HCEC 1CT (cell line): Measurements from ENCODE around the gene TEX36.
"Not testable (repeated sequence)": the region's sequence is repeated elsewhere in the genome, so short reads cannot be mapped to it uniquely, and the experiment has no call there.

ENCODE experiments used
- DNase-seq: peaks from one replicate; pipeline ENCODE4 v3.0.0-alpha.2; 2017

TEX36 gene

GRCh38 chr10:125683063-125683462 lies at the start of gene TEX36:
TEX36 (minus strand) TSS chr10:125683163; CDS start chr10:125682989, 174 bp downstream.
- no peak for DNase-seq

DNA sequence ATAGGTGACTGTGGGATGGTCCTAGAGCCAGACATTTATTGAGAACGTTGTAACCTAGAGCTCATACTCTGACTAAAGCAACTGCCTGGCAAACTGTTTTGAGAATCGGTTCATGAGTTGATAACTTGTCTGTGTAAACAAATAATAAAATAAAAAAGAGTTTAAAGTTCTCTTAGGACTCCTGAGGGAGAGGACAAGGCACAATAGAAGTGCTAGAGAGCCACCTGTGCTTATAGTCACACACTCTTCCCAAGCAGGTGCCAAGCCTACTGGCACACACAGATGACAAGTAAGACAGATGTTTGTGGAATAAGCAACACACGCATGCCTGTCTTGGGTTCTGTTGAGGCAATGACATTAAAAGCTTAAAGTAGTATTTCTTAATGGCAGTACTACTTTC lies 44.5 kb upstream of the TEX36 start:
- DNase-seq = no peak

- no peak for DNase-seq
These were observed 44.0 kb upstream of the TEX36 start for GRCh38 chr10:125726914-125727313.

GRCh38 chr10:125722811-125723210 lies 39.8 kb upstream of the TEX36 start:
- DNase-seq = no peak

- no peak for DNase-seq
These were observed 38.1 kb upstream of the TEX36 start for GRCh38 chr10:125721035-125721434.

DNA sequence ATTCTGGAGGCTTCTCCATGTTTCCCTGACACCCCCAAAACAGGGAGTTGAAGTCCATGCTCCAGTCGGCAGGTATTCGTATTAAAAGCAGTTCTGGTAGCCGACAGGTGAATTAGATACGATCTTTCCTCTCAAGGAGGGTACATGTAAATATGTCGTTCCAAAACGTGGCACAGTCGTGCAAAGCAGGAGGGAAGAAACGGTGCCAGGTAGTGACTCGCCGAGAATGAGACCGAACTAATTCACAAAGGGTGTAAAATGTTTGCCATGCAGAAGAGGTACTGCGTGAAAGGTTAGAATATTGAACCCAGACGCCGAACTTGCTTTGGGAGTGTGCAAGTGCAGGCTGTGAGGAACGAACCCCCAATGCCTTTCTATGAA lies 37.0 kb upstream of the TEX36 start:
- DNase-seq = no peak

GRCh38 chr10:125719173-125720001 lies 36.4 kb upstream of the TEX36 start, which contains the start of gene EDRF1:
EDRF1 (plus strand) TSS chr10:125719709; CDS start chr10:125719808, 99 bp downstream.
- peak; percentile 99 for DNase-seq

DNA sequence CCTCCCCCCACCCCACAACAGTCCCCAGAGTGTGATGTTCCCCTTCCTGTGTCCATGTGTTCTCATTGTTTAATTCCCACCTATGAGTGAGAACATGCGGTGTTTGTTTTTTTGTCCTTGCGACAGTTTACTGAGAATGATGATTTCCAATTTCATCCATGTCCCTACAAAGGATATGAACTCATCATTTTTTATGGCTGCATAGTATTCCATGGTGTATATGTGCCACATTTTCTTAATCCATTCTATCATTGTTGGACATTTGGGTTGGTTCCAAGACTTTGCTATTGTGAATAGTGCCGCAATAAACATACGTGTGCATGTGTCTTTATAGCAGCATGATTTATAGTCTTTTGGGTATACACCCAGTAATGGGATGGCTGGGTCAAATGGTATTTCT lies 31.8 kb upstream of the TEX36 start:
- DNase-seq = not testable (repeated sequence)

- no peak for DNase-seq
These were observed 28.3 kb upstream of the TEX36 start for GRCh38 chr10:125711110-125711750.

DNA sequence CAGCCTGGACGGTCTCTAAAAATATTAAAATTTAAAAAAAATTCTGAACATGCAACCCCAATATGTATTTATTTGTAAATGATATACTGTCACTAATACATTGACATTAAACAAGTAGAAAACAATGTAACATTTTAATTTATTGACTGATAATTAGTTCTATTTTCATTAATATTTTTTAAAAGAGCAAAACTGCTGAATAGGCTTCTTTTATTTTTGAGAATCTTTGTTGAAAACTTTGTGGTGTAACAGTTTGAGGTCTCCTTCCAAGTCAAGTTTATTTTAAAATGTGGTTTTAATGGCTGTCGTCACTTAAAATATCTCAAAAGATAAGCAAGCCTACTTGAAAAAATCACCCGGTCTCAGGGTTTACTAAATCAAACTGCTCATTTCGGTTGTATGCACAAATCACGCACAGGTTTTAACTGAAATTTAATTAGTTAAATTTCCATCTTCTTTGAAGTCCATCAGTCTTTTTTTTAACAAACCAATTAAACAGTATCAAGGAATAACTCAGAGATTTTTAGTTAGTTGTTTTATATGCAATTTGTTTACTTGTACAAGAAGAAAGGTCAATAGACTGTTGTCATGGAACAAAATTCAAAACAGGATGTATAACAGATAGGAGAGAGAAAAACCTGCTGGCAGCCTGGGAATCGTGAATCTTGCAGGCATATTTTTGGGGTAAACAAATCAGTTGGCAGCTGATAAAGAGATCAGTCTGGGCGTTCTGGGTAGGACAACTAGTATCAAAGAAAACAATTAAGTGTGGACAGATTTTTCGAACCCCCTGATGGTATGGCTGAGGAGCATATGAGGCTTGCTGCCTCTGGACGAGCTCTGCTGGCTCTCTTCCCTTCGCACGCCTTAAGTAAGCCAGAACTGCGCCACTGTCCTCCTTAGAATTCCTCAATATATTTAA lies 26.9 kb upstream of the TEX36 start:
- no peak for DNase-seq

- DNase-seq = no peak
These were observed 26.1 kb upstream of the TEX36 start for GRCh38 chr10:125708971-125709503.

DNA sequence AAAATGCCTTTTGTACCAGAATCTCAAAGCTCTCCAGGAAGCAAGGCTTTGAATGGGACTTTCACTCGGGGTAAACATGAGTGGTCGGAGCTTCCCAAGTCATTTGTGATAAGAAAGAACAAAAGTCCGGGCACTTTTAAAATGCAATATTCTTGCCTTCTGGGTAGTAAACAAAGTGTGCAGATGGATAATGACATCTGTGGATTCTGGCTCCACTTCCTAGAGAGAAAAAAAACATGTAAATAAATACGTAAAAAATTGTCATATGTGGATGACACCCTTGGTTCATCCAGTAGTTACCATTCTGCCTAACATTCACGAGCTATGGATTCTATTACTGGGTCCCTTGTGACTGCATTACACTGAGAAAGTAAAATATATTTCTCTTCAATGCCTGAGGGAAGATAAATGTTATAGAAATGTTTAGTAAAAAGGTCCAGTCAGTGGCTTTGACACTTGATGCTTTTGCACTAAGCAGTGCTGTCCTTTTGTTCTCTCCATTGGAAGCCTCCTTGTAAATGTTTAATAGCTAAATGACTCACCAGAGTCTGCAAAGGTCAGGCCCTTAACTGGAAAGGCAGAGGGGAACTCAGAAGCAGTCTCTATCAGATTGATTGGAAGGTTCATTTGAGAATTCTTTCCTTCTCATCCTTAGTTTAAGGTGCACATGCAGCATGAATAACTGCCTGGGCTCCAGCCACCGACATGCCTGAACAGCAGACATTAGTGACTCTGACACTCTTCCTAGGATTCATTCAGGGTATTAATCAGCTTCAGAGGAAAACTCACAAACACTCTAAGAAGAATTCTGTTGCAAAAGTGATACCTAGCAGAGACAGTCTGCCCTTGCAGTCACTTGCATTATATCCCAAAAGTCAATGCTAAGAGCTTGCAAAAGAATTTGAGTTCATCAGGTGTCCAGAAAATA lies 24.8 kb upstream of the TEX36 start:
- DNase-seq = peak; percentile 35

DNA sequence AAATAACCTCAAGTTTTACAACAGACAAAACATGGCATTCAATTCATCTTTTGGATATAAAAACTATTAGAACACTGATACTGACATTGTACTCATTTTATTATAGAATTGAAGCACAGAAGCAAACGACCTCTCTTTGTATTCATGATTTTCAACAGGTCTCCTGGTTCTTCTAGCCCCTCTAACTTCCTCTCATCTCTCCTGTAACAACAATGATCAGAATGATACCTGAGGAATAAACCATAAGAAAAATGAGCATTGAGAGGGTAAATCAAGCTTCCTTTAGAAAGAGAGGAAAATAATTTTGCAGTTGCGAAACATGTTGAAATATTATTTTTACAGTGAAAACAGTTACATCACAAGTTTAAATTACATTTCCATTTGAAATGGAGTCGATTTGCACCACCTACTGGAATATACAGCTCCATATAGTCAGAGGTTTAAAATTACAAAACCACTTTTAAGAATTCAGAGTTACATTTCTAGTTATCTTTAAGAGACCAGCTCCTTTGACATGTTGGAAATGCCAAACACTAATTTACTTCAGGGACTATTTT lies 17.5 kb upstream of the TEX36 start:
- DNase-seq = peak; percentile 15

GRCh38 chr10:125699562-125700143 lies 16.7 kb upstream of the TEX36 start:
- no peak for DNase-seq

DNA sequence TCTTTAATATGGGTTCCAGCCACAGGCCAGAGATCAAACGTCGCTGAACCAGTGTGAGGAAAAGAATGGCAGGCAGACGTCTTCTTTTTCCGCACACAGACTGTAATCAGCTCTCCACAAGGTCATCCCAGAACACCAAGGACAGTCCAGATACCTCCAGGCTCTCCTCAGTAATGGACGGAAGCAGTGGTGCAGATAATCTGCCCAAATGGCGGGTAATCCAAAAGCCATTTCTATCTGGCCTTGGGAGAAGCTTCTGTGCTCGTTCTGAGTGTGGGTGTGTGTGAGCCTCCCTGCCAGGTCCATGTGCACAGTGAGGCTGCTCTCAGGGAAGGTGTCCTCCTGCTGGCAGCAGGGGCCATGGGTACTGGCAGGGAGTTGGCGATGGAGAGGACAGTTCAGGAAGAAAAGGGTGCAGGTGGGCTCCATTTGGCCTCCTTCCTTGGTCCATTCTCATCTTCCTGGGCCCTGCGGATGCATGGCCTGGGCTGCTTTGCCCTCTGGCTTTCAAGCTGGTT lies 15.6 kb upstream of the TEX36 start:
- no peak for DNase-seq

GRCh38 chr10:125696884-125697283 lies 13.9 kb upstream of the TEX36 start:
- not testable (repeated sequence) for DNase-seq

DNA sequence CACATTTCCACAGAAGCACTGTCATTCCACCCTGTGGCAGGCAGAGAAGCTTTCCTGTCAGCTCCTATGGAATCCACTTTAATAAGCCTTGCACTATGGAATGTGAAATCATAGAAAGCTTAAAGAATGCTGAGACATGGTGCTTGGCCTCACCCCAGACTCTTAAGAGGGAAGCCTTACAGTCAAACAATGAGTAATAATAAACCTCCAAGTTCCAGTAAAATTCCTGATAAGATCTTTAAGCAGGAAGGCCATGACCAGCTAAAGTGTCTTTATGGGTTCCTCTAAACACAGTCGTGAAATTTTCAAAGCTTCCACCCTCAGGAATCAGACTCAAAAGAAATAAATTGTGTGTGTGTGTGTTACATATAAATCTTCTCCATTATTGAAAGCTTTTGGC lies 11.9 kb upstream of the TEX36 start:
- peak; percentile 45 for DNase-seq

DNA sequence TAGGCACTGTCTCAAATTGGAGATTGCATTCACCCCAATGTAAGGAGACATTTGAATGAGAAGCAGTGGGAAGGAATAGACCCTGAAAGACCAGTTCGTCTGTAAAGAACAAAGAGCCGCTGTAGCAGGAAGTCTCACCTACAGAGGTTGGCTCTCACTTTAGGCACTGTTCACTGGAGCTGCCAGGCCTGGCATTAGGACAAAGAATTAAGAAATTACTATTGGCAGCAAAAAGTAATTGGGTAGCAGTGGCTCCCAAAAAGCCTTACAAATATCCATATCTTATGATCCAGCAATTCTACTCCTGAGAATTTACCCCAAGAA lies 10.5 kb upstream of the TEX36 start:
- no peak for DNase-seq

GRCh38 chr10:125692601-125693523 lies 9.9 kb upstream of the TEX36 start:
- DNase-seq = no peak

GRCh38 chr10:125692196-125692595 lies 9.2 kb upstream of the TEX36 start:
- DNase-seq = no peak
